Nephron (organoid): ENCODE measurements around the gene IRF5.

Experiments
- H3K27ac Mint-ChIP-seq, 3 experiments: 2 replicates each; pipeline ENCODE4 v1.8.0; 2020; ENCODE audit warnings: mixed read lengths in 3 of 3, mild to moderate bottlenecking in 2 of 3, moderate library complexity in 1 of 3
- H3K27me3 Mint-ChIP-seq: 2 replicates; pipeline ENCODE4 v1.8.0; 2021; ENCODE audit warnings: low read depth, mild to moderate bottlenecking, moderate library complexity, mixed read lengths
- H3K36me3 Mint-ChIP-seq: 2 replicates; pipeline ENCODE4 v1.8.0; 2020; ENCODE audit warnings: low read depth, mixed read lengths
- H3K4me1 Mint-ChIP-seq: 2 replicates; pipeline ENCODE4 v1.8.0; 2020; ENCODE audit warnings: mixed read lengths
- H3K4me3 Mint-ChIP-seq, 3 experiments: 2 replicates each; pipeline ENCODE4 v1.8.0; 2020; ENCODE audit warnings: mild to moderate bottlenecking in 3 of 3, mixed read lengths in 3 of 3, moderate library complexity in 2 of 3
- H3K9me3 Mint-ChIP-seq: 2 replicates; pipeline ENCODE4 v1.8.0; 2020; ENCODE audit warnings: mixed read lengths
- CTCF ChIP-seq, 3 experiments: fragments of 200-600 bp; sonication (generic); IDR thresholded peaks; one replicate each; pipeline ENCODE4 v1.5.0; 2021; ENCODE audit warnings: antibody characterized with exemption in 3 of 3; ENCODE audit not compliant: unreplicated experiment in 3 of 3

The IRF5 gene

GRCh38 chr7:128913870-128914565 is 23.7 kb upstream of the IRF5 start:
- Mint-ChIP-seq H3K4me3 (peak overlapping the region in 1 of 3 experiments; percentile 26), H3K27me3 (peaks cover 62% of the 10 kb centered on the region), H3K9me3 (no peaks in the 10 kb centered on the region), H3K27ac (peak overlapping the region in 1 of 3 experiments; percentile 10), H3K36me3 (no peaks in the 10 kb centered on the region), H3K4me1 (peaks cover 29% of the 10 kb centered on the region)
- TF ChIP-seq CTCF (IDR thresholded peaks at IDR 0.05; ENCODE audit: unreplicated experiment in 3 of 3) = no peak

GRCh38 chr7:128914566-128915151 is 23.1 kb upstream of the IRF5 start:
- peaks cover 29% of the 10 kb centered on the region for H3K4me1 Mint-ChIP-seq
- peak overlapping the region in 1 of 3 experiments; percentile 10 for H3K27ac Mint-ChIP-seq
- H3K27me3 Mint-ChIP-seq = peaks cover 60% of the 10 kb centered on the region
- H3K9me3 Mint-ChIP-seq = no peaks in the 10 kb centered on the region
- no peaks in the 10 kb centered on the region for H3K36me3 Mint-ChIP-seq
- no peak for TF ChIP-seq CTCF (IDR thresholded peaks at IDR 0.05; ENCODE audit: unreplicated experiment in 3 of 3)
- H3K4me3 Mint-ChIP-seq = no peak overlapping the region

- Mint-ChIP-seq H3K4me3 (peak overlapping the region; percentile 3 to 26 (median 8)), H3K4me1 (peaks cover 30% of the 10 kb centered on the region), H3K36me3 (no peaks in the 10 kb centered on the region), H3K27me3 (peaks cover 64% of the 10 kb centered on the region), H3K27ac (peak overlapping the region in 2 of 3 experiments; percentile 18 to 64), H3K9me3 (no peaks in the 10 kb centered on the region)
- TF ChIP-seq CTCF (IDR thresholded peaks at IDR 0.05; ENCODE audit: unreplicated experiment in 3 of 3) = no peak
These were observed 22.4 kb upstream of the IRF5 start for GRCh38 chr7:128915271-128915819.

- peaks cover 71% of the 10 kb centered on the region for H3K27me3 Mint-ChIP-seq
- H3K27ac Mint-ChIP-seq = no peak overlapping the region
- no peaks in the 10 kb centered on the region for H3K9me3 Mint-ChIP-seq
- H3K4me3 Mint-ChIP-seq = no peak overlapping the region
- H3K36me3 Mint-ChIP-seq = no peaks in the 10 kb centered on the region
- peaks cover 33% of the 10 kb centered on the region for H3K4me1 Mint-ChIP-seq
- TF ChIP-seq CTCF (IDR thresholded peaks at IDR 0.05; ENCODE audit: unreplicated experiment in 3 of 3) = no peak
These were observed 21.7 kb upstream of the IRF5 start for GRCh38 chr7:128915841-128916642.

GRCh38 chr7:128916643-128916915 is 21.1 kb upstream of the IRF5 start:
- no peak for TF ChIP-seq CTCF (IDR thresholded peaks at IDR 0.05; ENCODE audit: unreplicated experiment in 3 of 3)
- Mint-ChIP-seq H3K4me3 (no peak overlapping the region), H3K27me3 (peaks cover 70% of the 10 kb centered on the region), H3K4me1 (peaks cover 30% of the 10 kb centered on the region), H3K36me3 (no peaks in the 10 kb centered on the region), H3K27ac (no peak overlapping the region), H3K9me3 (no peaks in the 10 kb centered on the region)
